DND-41 (cell line): ENCODE data around the gene PACS2.
"Not testable (repeated sequence)": the region's sequence is repeated elsewhere in the genome, so short reads cannot be mapped to it uniquely, and the experiment has no call there.

ENCODE experiments used
- ATAC-seq: fragments of 200-7000 bp; cut with Tn5 transposase; 3 replicates; pipeline ENCODE4 v1.9.1; 2021; ENCODE audit warnings: low read depth; ENCODE audit not compliant: insufficient read depth
- DNase-seq: peaks from one replicate; pipeline ENCODE4 v3.0.0-alpha.2; 2020
- H2AFZ ChIP-seq: 2 replicates; pipeline ENCODE4 v1.6.0; 2012; ENCODE audit warnings: low read depth, low read length
- H3K27ac ChIP-seq: 2 replicates; pipeline ENCODE4 v1.5.1; 2012; ENCODE audit warnings: low read length, inconsistent platforms
- H3K27me3 ChIP-seq: fragments of 200-600 bp; sonication (generic); 2 replicates; pipeline ENCODE4 v1.6.0; 2012; ENCODE audit warnings: low read length, mild to moderate bottlenecking, inconsistent platforms; ENCODE audit not compliant: insufficient read depth, poor library complexity
- H3K36me3 ChIP-seq: 2 replicates; pipeline ENCODE4 v1.5.1; 2012; ENCODE audit warnings: low read length, inconsistent platforms; ENCODE audit not compliant: insufficient read depth
- H3K4me1 ChIP-seq: 2 replicates; pipeline ENCODE4 v1.5.1; 2012; ENCODE audit warnings: mild to moderate bottlenecking, low read length; ENCODE audit not compliant: insufficient read depth
- H3K4me2 ChIP-seq: 2 replicates; pipeline ENCODE4 v1.6.0; 2012; ENCODE audit warnings: mild to moderate bottlenecking, moderate library complexity, low read length, inconsistent platforms; ENCODE audit not compliant: insufficient read depth
- H3K4me3 ChIP-seq, 2 experiments: fragments of 200-600 bp in 1 of 2; shearing (Covaris generic) in 1 of 2; 2 replicates each; pipeline ENCODE4 v1.5.1; 2012 to 2016; ENCODE audit warnings: inconsistent platforms in 2 of 2, low read length in 2 of 2, mild to moderate bottlenecking in 2 of 2, low read depth in 1 of 2, moderate library complexity in 1 of 2
- H3K79me2 ChIP-seq: 2 replicates; pipeline ENCODE4 v1.6.0; 2012; ENCODE audit warnings: low read length, inconsistent platforms; ENCODE audit not compliant: insufficient read depth
- H3K9ac ChIP-seq: 2 replicates; pipeline ENCODE4 v1.6.0; 2012; ENCODE audit warnings: low read depth, mild to moderate bottlenecking, inconsistent platforms, low read length, moderate library complexity
- H3K9me3 ChIP-seq: 2 replicates; pipeline ENCODE4 v1.5.1; 2012; ENCODE audit warnings: low read length, moderate library complexity, mild to moderate bottlenecking, inconsistent platforms; ENCODE audit not compliant: insufficient read depth, severe bottlenecking
- H4K20me1 ChIP-seq: 2 replicates; pipeline ENCODE4 v1.6.0; 2012; ENCODE audit warnings: low read length; ENCODE audit not compliant: insufficient read depth
- CTCF ChIP-seq: IDR thresholded peaks from 2 replicates; pipeline ENCODE4 v1.5.1; 2012; ENCODE audit warnings: borderline replicate concordance, low read length, moderate library complexity, mild to moderate bottlenecking; ENCODE audit not compliant: poor library complexity, severe bottlenecking; ENCODE audit errors: extremely low read depth
- EZH2 ChIP-seq: IDR thresholded peaks from 3 replicates; pipeline ENCODE4 v1.6.1; 2012; ENCODE audit warnings: borderline replicate concordance, low read depth, mild to moderate bottlenecking, moderate library complexity, low read length, inconsistent platforms; ENCODE audit not compliant: severe bottlenecking

Gene PACS2

GRCh38 chr14:105300542-105301102 lies 13.9 kb upstream of the PACS2 start, which contains the start of gene BRF1:
Gene BRF1 (minus strand): TSS chr14:105301001. CDS start chr14:105300629, 372 bp downstream.
- ATAC-seq = peak; percentile 86
- Histone ChIP-seq H3K9me3 (peaks cover 5% of the 10 kb centered on the region), H3K79me2 (peaks cover 49% of the 10 kb centered on the region), H3K9ac (peak within 1 kb of the TSS; percentile 92), H3K4me2 (peak within 1 kb of the TSS; percentile 94), H3K36me3 (no peaks in the 10 kb centered on the region; the same call in 1 of the 2 replicates), H3K4me3 (peak within 1 kb of the TSS; percentile 78 to 88), H3K4me1 (peaks cover 28% of the 10 kb centered on the region), H3K27ac (peak within 1 kb of the TSS; percentile 93), H3K27me3 (no peaks in the 10 kb centered on the region), H2AFZ (peak within 1 kb of the TSS; percentile 95), H4K20me1 (peaks cover under 1% of the 10 kb centered on the region; the same call in 1 of the 2 replicates)
- DNase-seq = peak; percentile 97
- TF ChIP-seq CTCF (peak; percentile 12), EZH2 (no peak)

- peak; percentile 83 for ATAC-seq
- peaks cover 42% of the 10 kb centered on the region for H3K79me2 ChIP-seq
- no peaks in the 10 kb centered on the region for H3K27me3 ChIP-seq
- peak overlapping the region; percentile 95 for H2AFZ ChIP-seq
- peak overlapping the region; percentile 94 for H3K4me2 ChIP-seq
- peaks cover 28% of the 10 kb centered on the region for H3K4me1 ChIP-seq
- DNase-seq = peak; percentile 99
- TF ChIP-seq EZH2 = no peak
- TF ChIP-seq CTCF = no peak
- peak overlapping the region; percentile 93 for H3K27ac ChIP-seq
- no peaks in the 10 kb centered on the region; the same call in 1 of the 2 replicates for H3K36me3 ChIP-seq
- H3K9me3 ChIP-seq = peaks cover 5% of the 10 kb centered on the region
- H3K9ac ChIP-seq = peak overlapping the region; percentile 92
- peak overlapping the region; percentile 78 to 88; a peak in 3 of 4 replicates for H3K4me3 ChIP-seq
- no peaks in the 10 kb centered on the region; the same call in 1 of the 2 replicates for H4K20me1 ChIP-seq
These were observed 13.2 kb upstream of the PACS2 start for GRCh38 chr14:105301103-105301914.

- peaks cover 28% of the 10 kb centered on the region for H3K4me1 ChIP-seq
- H2AFZ ChIP-seq = peak overlapping the region; percentile 59
These were observed 12.7 kb upstream of the PACS2 start for GRCh38 chr14:105301915-105302249.

GRCh38 chr14:105303949-105304348 lies 10.6 kb upstream of the PACS2 start:
- TF ChIP-seq CTCF (no peak), EZH2 (no peak)
- Histone ChIP-seq H3K4me2 (no peak overlapping the region), H3K4me1 (peaks cover 20% of the 10 kb centered on the region), H3K9me3 (peaks cover 5% of the 10 kb centered on the region), H2AFZ (no peak overlapping the region), H3K27me3 (no peaks in the 10 kb centered on the region), H4K20me1 (no peaks in the 10 kb centered on the region; the same call in 1 of the 2 replicates), H3K36me3 (no peaks in the 10 kb centered on the region; the same call in 1 of the 2 replicates), H3K9ac (no peak overlapping the region), H3K4me3 (no peak overlapping the region), H3K79me2 (peaks cover 16% of the 10 kb centered on the region), H3K27ac (no peak overlapping the region)
- no peak for ATAC-seq
- DNase-seq = no peak

More at GRCh38 chr14:105301915-105302249, 12.7 kb upstream of the PACS2 start:
- H3K4me3 ChIP-seq = peak overlapping the region in 1 of 2 experiments; percentile 88; a peak in 3 of 4 replicates
- not testable (repeated sequence) for ATAC-seq, H3K36me3 ChIP-seq, H4K20me1 ChIP-seq, DNase-seq, H3K9me3 ChIP-seq, H3K27me3 ChIP-seq, H3K27ac ChIP-seq
- peak overlapping the region; percentile 92; the same call in 1 of the 2 replicates for H3K9ac ChIP-seq
- H3K79me2 ChIP-seq = peaks cover 36% of the 10 kb centered on the region
- peak overlapping the region; percentile 94 for H3K4me2 ChIP-seq
